ENCODE measurements around the gene ZMIZ1. TPM values are rescaled to one million over a fixed set of nuclear protein-coding genes. Genes with fewer than 3 reads are reported as not detected.
A peak's percentile ranks its signal among the peaks of the same experiment; 100 is the strongest.

Gene ZMIZ1
- total RNA-seq, 1 donor from 2014 or later, result 84.7 TPM

DNA sequence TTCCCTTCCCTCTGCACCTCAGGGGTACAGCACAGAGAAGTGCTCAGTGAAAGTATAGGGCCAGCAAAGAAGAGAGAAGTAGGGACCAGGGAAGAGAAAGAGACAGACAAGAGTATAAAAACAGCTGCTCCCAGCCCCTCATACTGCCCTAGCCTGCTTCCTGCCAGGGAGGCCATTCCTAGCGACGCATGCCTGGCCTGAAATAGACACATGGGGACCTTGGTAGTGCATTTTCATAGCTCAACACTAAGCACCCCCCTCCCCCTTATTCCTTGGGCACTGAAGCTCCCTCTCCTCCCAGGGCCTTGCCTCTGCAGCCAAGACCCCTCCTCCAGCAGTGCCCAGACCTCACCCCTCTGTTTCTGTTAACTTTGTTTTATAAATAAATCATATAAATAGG is 64.7 kb downstream of the ZMIZ1 start:
- DNase-seq, result no peak
- intact Hi-C loops (cut with DNase I), result no loop called here
- TF ChIP-seq, protein P1, sequence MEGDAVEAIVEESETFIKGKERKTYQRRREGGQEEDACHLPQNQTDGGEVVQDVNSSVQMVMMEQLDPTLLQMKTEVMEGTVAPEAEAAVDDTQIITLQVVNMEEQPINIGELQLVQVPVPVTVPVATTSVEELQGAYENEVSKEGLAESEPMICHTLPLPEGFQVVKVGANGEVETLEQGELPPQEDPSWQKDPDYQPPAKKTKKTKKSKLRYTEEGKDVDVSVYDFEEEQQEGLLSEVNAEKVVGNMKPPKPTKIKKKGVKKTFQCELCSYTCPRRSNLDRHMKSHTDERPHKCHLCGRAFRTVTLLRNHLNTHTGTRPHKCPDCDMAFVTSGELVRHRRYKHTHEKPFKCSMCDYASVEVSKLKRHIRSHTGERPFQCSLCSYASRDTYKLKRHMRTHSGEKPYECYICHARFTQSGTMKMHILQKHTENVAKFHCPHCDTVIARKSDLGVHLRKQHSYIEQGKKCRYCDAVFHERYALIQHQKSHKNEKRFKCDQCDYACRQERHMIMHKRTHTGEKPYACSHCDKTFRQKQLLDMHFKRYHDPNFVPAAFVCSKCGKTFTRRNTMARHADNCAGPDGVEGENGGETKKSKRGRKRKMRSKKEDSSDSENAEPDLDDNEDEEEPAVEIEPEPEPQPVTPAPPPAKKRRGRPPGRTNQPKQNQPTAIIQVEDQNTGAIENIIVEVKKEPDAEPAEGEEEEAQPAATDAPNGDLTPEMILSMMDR (IDR thresholded peaks at IDR 0.05), result no peak
- H3K9me3 ChIP-seq, result no peaks in the 10 kb centered on the region
- no peak overlapping the region for H3K4me3 ChIP-seq
- peaks cover 59% of the 10 kb centered on the region for H3K4me1 ChIP-seq
- peak overlapping the region; percentile 17 for H3K27ac ChIP-seq
- no peaks in the 10 kb centered on the region for H3K27me3 ChIP-seq
- H3K36me3 ChIP-seq, result no peaks in the 10 kb centered on the region
- ATAC-seq, result no peak

DNA sequence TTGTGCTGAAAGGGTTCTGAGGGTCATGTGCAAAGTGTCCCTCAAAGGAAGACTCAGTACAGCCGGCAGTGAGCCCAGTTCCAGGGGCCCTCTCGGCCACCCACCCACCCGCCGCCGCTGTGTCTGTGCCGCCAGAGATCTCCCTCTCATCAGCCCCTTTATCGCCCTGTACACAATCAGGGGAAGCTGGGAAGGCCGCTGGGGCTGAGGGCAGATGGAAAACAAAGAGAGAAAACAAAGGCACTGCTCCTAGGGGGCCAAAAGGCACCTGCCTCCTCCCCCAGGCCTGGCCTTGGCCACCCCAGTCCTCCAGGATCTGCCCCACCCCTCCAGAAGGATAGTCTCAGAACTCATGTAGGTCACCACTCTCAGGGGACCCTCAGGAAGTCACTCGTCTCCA is 67.0 kb downstream of the ZMIZ1 start:
- no peak for ATAC-seq
- no peaks in the 10 kb centered on the region for H3K27me3 ChIP-seq
- H3K4me3 ChIP-seq, result no peak overlapping the region
- no peaks in the 10 kb centered on the region for H3K9me3 ChIP-seq
- TF ChIP-seq, protein P1 (IDR thresholded peaks at IDR 0.05), result no peak
- DNase-seq, result no peak
- peaks cover 10% of the 10 kb centered on the region for H3K36me3 ChIP-seq
- H3K27ac ChIP-seq, result peak overlapping the region; percentile 64
- peaks cover 63% of the 10 kb centered on the region for H3K4me1 ChIP-seq
- intact Hi-C loops (cut with DNase I), result no loop called here

DNA sequence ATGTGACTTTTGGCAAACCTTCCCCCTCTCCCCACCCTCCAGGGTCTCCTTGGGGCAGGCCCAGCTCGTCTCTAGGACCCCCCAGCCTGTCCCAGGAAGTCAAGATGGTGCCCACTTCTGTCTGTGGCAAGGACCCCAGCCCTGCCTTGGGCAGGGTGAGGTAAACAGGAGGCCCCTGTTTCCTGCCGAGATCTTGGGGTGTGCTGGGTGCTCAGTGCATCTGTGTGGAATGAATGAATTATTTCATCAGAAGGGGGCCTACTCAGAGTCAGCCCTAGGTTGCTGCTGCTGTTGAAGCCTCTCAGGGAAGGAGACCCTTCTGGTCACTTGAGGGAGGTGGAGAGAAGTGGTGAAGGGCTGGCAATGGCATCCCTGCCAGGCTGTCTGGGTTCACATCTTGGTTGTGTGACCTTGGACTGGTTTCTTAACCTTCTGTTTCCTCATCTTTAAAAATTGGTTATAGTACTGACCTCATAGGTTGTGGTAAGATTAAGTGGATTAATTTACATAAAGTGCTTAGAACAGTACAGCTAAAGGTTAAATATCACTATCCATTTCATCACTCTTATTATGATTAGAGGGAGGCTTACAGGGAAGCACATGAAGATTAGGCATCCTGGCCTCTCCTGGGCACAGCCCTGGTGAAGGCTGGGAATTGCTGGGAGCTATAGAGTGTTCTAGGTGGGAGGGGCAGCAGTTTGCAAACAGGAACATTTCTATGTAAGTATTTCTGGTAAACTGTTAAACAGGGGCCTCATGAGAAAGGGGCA is 67.7 kb downstream of the ZMIZ1 start:
- ATAC-seq (no peak), DNase-seq (no peak)
- Histone ChIP-seq H3K4me1 (peaks cover 66% of the 10 kb centered on the region), H3K27me3 (no peaks in the 10 kb centered on the region), H3K36me3 (peaks cover 14% of the 10 kb centered on the region), H3K9me3 (no peaks in the 10 kb centered on the region), H3K27ac (peak overlapping the region; percentile 64), H3K4me3 (no peak overlapping the region)
- intact Hi-C loops (cut with DNase I), result no loop called here
- TF ChIP-seq, protein P1 (IDR thresholded peaks at IDR 0.05), result no peak

DNA sequence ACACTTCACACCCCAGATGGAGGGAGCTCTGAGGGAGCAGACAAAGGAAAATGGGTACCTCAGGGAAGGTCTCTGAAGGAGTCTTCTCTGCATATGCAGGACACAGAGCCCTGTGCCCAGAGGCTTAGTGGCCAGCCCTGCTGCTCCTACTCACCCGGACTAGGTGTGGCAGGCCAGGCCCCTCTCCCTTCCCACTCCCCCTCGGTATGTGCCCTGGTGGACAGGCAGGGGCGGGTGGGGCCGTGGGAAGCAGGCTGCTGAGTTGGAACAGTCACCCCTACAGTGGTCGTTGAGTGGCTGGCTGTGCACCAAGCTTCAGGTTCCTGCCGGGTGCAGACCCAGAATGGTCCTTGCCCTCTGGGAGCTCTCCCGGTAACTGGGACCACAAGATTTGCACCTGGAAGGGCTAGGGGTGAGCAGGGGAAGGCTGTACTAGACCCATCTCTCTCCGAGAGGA is 68.6 kb downstream of the ZMIZ1 start:
- peaks cover 70% of the 10 kb centered on the region for H3K4me1 ChIP-seq
- no peak overlapping the region for H3K4me3 ChIP-seq
- no peak for DNase-seq
- TF ChIP-seq, protein P1 (IDR thresholded peaks at IDR 0.05), result no peak
- H3K27me3 ChIP-seq, result no peaks in the 10 kb centered on the region
- intact Hi-C loops (cut with DNase I), result no loop called here
- peaks cover 14% of the 10 kb centered on the region for H3K36me3 ChIP-seq
- H3K27ac ChIP-seq, result peak overlapping the region; percentile 64
- no peaks in the 10 kb centered on the region for H3K9me3 ChIP-seq
- peak; percentile 38 for ATAC-seq

DNA sequence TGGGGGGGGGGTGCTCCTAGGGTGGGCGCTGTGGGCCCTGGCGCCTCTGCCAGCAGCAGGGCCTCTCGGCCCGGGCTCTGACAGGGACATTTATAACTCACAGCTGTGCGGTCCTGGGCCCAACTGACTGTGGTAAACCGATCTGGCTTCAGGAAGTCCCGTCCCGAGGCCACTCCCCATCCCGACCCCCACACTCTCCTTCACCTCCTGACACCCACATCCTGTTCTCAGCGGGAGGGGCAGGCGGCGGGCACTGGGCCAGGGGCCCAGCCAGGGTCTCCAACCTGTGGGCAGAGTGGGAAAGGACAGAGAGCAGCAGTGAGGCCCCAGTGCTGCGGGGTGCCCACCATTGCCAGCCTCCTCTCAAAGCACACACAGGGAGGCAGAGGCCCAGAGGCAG is 69.1 kb downstream of the ZMIZ1 start:
- Histone ChIP-seq H3K4me3 (no peak overlapping the region), H3K4me1 (peaks cover 70% of the 10 kb centered on the region), H3K36me3 (peaks cover 14% of the 10 kb centered on the region), H3K9me3 (no peaks in the 10 kb centered on the region), H3K27ac (peak overlapping the region; percentile 64), H3K27me3 (no peaks in the 10 kb centered on the region)
- TF ChIP-seq, protein P1 (IDR thresholded peaks at IDR 0.05), result no peak
- intact Hi-C loops (cut with DNase I), result no loop called here
- DNase-seq, result no peak
- peak; percentile 44 for ATAC-seq
